ENCODE measurements around the gene KCNK16. TPM values are rescaled to one million over a fixed set of nuclear protein-coding genes. Genes with fewer than 3 reads are reported as not detected.
"Not testable (repeated sequence)": the region's sequence is repeated elsewhere in the genome, so short reads cannot be mapped to it uniquely, and the experiment has no call there.

KCNK16 gene
- total RNA-seq, 1 donor, result not detected

DNA sequence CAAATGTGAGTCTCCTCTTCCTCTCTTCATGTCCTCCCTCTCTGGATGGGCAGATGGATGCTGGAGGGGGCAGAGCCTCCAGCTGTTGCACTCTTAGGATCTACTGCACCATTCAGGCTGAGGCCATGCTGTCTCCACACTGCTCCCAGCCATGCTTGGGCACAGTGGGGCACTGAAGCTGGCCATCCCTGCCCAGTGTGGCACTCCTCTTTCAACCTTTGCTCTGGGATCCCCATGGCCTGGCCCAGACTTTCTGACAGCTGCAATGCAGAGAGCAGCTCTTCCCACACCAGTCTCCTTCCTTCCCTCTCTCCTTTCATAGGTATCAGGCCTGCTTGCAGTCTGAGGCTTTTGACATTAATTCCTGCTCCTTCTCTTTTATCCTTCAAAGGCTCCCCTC lies 17.6 kb downstream of the KCNK16 start:
- Histone ChIP-seq H3K4me3 (ENCODE audit: low read length) (no peak overlapping the region), H3K27me3 (ENCODE audit: insufficient read depth, low read length) (no peaks in the 10 kb centered on the region), H3K4me1 (ENCODE audit: insufficient read depth, low read length) (peaks cover 6% of the 10 kb centered on the region)

GRCh38 chr6:39303425-39304153 lies 18.9 kb downstream of the KCNK16 start:
- Histone ChIP-seq H3K9me3 (ENCODE audit: low read depth, low read length) (no peaks in the 10 kb centered on the region), H3K27me3 (ENCODE audit: insufficient read depth, low read length) (no peaks in the 10 kb centered on the region), H3K4me1 (ENCODE audit: insufficient read depth, low read length) (peaks cover 6% of the 10 kb centered on the region), H3K4me3 (ENCODE audit: low read length) (no peak overlapping the region)

More for the DNA sequence above, 17.6 kb downstream of the KCNK16 start:
- H3K9me3 ChIP-seq (ENCODE audit: low read depth, low read length), result no peaks in the 10 kb centered on the region

GRCh38 chr6:39302669-39303424 lies 19.7 kb downstream of the KCNK16 start:
- Histone ChIP-seq H3K9me3 (ENCODE audit: low read depth, low read length) (no peaks in the 10 kb centered on the region), H3K4me1 (ENCODE audit: insufficient read depth, low read length) (peaks cover 6% of the 10 kb centered on the region), H3K4me3 (ENCODE audit: low read length) (no peak overlapping the region), H3K27me3 (ENCODE audit: insufficient read depth, low read length) (no peaks in the 10 kb centered on the region)

- no peaks in the 10 kb centered on the region for H3K27me3 ChIP-seq (ENCODE audit: insufficient read depth, low read length)
- H3K9me3 ChIP-seq (ENCODE audit: low read depth, low read length), result no peaks in the 10 kb centered on the region
- peaks cover 6% of the 10 kb centered on the region for H3K4me1 ChIP-seq (ENCODE audit: insufficient read depth, low read length)
- no peak overlapping the region for H3K4me3 ChIP-seq (ENCODE audit: low read length)
Measured at GRCh38 chr6:39302011-39302410, 20.5 kb downstream of the KCNK16 start.

DNA sequence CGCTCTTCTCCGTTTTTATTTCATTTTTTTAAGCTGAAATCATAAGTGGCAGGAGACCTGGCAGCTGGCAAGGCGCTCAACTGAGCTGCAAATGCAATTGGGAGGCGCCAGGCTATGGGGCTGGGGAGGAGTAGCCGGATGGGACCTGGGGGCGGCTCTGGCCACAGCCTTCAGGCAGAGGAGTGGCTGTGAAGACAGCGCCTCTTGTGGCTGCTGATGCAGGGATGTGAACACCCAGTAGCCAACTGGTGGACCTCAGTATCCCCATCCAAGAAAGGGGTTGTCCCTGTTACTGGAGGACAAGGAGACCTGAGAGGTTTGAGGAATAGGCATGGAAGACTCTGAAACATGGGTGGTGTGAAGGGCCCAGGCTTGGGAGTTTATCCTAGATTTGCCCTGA lies 20.9 kb downstream of the KCNK16 start:
- no peak overlapping the region for H3K4me3 ChIP-seq (ENCODE audit: low read length)
- H3K27me3 ChIP-seq (ENCODE audit: insufficient read depth, low read length), result no peaks in the 10 kb centered on the region
- no peaks in the 10 kb centered on the region for H3K9me3 ChIP-seq (ENCODE audit: low read depth, low read length)
- peaks cover 6% of the 10 kb centered on the region for H3K4me1 ChIP-seq (ENCODE audit: insufficient read depth, low read length)

DNA sequence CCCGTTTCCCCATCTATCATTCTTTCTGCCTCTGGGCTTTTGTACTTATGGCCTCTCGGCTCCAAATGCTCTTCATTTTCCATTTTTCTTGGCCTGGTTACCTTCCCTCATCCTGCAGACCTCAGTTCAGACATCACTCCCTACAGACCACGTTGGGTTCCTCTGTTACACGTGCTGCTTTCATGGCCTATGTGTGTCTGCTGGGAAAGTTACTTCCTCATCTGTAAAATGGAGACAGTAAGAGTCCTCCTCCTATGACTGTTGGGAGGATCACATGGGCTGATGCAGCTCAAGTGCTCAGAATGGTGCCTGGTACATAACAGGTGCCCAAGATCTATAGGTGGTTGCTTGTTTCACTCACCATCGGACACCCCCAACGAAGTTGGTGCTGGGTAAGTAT lies 21.8 kb downstream of the KCNK16 start:
- Histone ChIP-seq H3K27me3 (ENCODE audit: insufficient read depth, low read length) (no peaks in the 10 kb centered on the region), H3K4me1 (ENCODE audit: insufficient read depth, low read length) (peaks cover 6% of the 10 kb centered on the region), H3K4me3 (ENCODE audit: low read length) (no peak overlapping the region), H3K9me3 (ENCODE audit: low read depth, low read length) (no peaks in the 10 kb centered on the region)

GRCh38 chr6:39298061-39298460 lies 24.4 kb downstream of the KCNK16 start:
- Histone ChIP-seq H3K9me3 (ENCODE audit: low read depth, low read length) (no peaks in the 10 kb centered on the region), H3K4me3 (ENCODE audit: low read length) (no peak overlapping the region), H3K27me3 (ENCODE audit: insufficient read depth, low read length) (no peaks in the 10 kb centered on the region), H3K4me1 (ENCODE audit: insufficient read depth, low read length) (peaks cover 5% of the 10 kb centered on the region)

- no peaks in the 10 kb centered on the region for H3K4me1 ChIP-seq (ENCODE audit: insufficient read depth, low read length)
- no peaks in the 10 kb centered on the region for H3K27me3 ChIP-seq (ENCODE audit: insufficient read depth, low read length)
- no peak overlapping the region for H3K4me3 ChIP-seq (ENCODE audit: low read length)
- no peaks in the 10 kb centered on the region for H3K9me3 ChIP-seq (ENCODE audit: low read depth, low read length)
Measured at GRCh38 chr6:39296745-39297640, 25.5 kb downstream of the KCNK16 start.

- Histone ChIP-seq H3K9me3 (ENCODE audit: low read depth, low read length) (no peaks in the 10 kb centered on the region), H3K4me1 (ENCODE audit: insufficient read depth, low read length) (no peaks in the 10 kb centered on the region), H3K4me3 (ENCODE audit: low read length) (no peak overlapping the region), H3K27me3 (ENCODE audit: insufficient read depth, low read length) (no peaks in the 10 kb centered on the region)
Measured at GRCh38 chr6:39295611-39296011, 26.9 kb downstream of the KCNK16 start.

GRCh38 chr6:39294899-39295298 lies 27.6 kb downstream of the KCNK16 start:
- H3K4me3 ChIP-seq (ENCODE audit: low read length), result no peak overlapping the region
- no peaks in the 10 kb centered on the region for H3K27me3 ChIP-seq (ENCODE audit: insufficient read depth, low read length)
- H3K4me1 ChIP-seq (ENCODE audit: insufficient read depth, low read length), result no peaks in the 10 kb centered on the region
- no peaks in the 10 kb centered on the region for H3K9me3 ChIP-seq (ENCODE audit: low read depth, low read length)

DNA sequence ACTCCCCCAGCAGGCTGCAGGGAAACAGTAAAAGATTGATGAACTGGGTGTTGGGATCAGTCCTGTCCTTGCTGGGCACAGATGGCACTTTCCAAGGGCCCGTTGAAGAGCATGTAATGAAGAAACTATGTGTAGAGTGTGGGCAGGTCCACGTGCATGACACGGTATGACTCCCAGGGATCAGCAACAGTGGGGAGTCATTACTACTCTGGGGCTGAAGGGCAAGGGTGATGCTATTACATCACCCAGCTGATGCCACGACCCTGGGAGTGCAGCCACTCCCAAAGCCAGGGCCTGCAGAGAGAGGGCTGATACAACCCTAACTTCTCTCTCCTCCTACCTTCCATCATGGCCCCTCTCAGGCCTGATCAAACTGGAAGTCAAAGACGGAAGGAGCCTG lies 28.4 kb downstream of the KCNK16 start:
- H3K4me3 ChIP-seq (ENCODE audit: low read length), result no peak overlapping the region
- H3K4me1 ChIP-seq (ENCODE audit: insufficient read depth, low read length), result peaks cover 4% of the 10 kb centered on the region
- H3K9me3 ChIP-seq (ENCODE audit: low read depth, low read length), result no peaks in the 10 kb centered on the region
- H3K27me3 ChIP-seq (ENCODE audit: insufficient read depth, low read length), result no peaks in the 10 kb centered on the region

DNA sequence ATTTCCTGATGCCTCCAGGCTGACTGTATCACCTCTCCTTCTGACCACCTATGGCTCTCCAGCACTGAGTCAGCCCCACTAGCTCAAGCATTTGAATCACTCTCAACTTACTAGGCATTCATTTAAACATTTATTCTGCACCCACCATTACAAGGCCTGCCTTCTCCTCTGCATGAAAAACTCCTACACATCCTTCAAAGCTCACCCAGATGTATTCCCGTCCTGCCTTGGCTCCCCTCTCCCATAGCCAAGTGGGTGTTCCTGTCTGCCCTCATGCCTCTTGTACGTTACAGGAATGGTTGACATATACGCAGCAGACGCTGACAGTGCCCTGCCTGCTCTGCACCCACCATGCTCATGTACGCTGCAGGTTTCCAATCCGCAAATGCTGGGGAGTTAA lies 29.9 kb downstream of the KCNK16 start:
- Histone ChIP-seq H3K27me3 (ENCODE audit: insufficient read depth, low read length) (no peaks in the 10 kb centered on the region), H3K4me1 (ENCODE audit: insufficient read depth, low read length) (peaks cover 13% of the 10 kb centered on the region), H3K9me3 (ENCODE audit: low read depth, low read length) (no peaks in the 10 kb centered on the region), H3K4me3 (ENCODE audit: low read length) (no peak overlapping the region)

- Histone ChIP-seq H3K4me1 (ENCODE audit: insufficient read depth, low read length) (peaks cover 13% of the 10 kb centered on the region), H3K9me3 (ENCODE audit: low read depth, low read length) (no peaks in the 10 kb centered on the region), H3K4me3 (ENCODE audit: low read length) (no peak overlapping the region), H3K27me3 (ENCODE audit: insufficient read depth, low read length) (no peaks in the 10 kb centered on the region)
Measured at GRCh38 chr6:39289490-39289889, 33.0 kb downstream of the KCNK16 start.

- Histone ChIP-seq H3K27me3 (ENCODE audit: insufficient read depth, low read length) (no peaks in the 10 kb centered on the region), H3K9me3 (ENCODE audit: low read depth, low read length) (no peaks in the 10 kb centered on the region), H3K4me1 (ENCODE audit: insufficient read depth, low read length) (peaks cover 23% of the 10 kb centered on the region)
Measured at GRCh38 chr6:39287601-39288000, 34.9 kb downstream of the KCNK16 start.

GRCh38 chr6:39286596-39286995 lies 35.9 kb downstream of the KCNK16 start:
- H3K27me3 ChIP-seq (ENCODE audit: insufficient read depth, low read length); H3K9me3 ChIP-seq (ENCODE audit: low read depth, low read length); H3K4me3 ChIP-seq (ENCODE audit: low read length): not testable (repeated sequence)
- H3K4me1 ChIP-seq (ENCODE audit: insufficient read depth, low read length), result peaks cover 28% of the 10 kb centered on the region

More at GRCh38 chr6:39287601-39288000, 34.9 kb downstream of the KCNK16 start:
- H3K4me3 ChIP-seq (ENCODE audit: low read length), result no peak overlapping the region

Measured in mononuclear cell (primary cell).